HepG2 (cell line): ENCODE data around the gene NFIL3. TPM values are rescaled to one million over a fixed set of nuclear protein-coding genes. Genes with fewer than 3 reads are reported as not detected.

ENCODE experiments used
- ATAC-seq: fragments of 200-7000 bp; cut with Tn5 transposase; 3 replicates; pipeline ENCODE4 v1.9.1; 2020; ENCODE audit warnings: mild to moderate bottlenecking, moderate library complexity
- BruUV-seq: library from RNA; stranded (reverse); fragments of 400-500 nt; replicated peaks from 2 replicates; lab custom pipeline; 2021; lab: Mats Ljungman, UMichigan
- CTCF ChIA-PET: fragments of 300-600 bp; formaldehyde crosslinking; extraction: SDS; loops from one replicate; lab custom pipeline; 2021; ENCODE audit warnings: low total read pairs, inconsistent platforms, low intra/inter-chr PET ratio; lab: Yijun Ruan, JAX
- POLR2A ChIA-PET: fragments of 350-600 bp; sonication (Branson Sonifier 250); formaldehyde crosslinking; loops from one replicate; lab custom pipeline; 2020; ENCODE audit warnings: antibody characterized with exemption, inconsistent platforms; lab: Yijun Ruan, JAX
- DNase-seq: peaks from one replicate; pipeline ENCODE4 v3.0.0-alpha.2; 2015; ENCODE audit warnings: low spot score
- FAIRE-seq: peaks from 3 replicates; lab custom pipeline; 2011; peaks lifted over from hg19 to GRCh38; lab: Jason Lieb, UNC
- H2AFZ ChIP-seq: one replicate; pipeline ENCODE4 v1.6.1; 2011; ENCODE audit warnings: low read length, inconsistent platforms
- H3K27ac ChIP-seq: fragments of 300-600 bp; 3 replicates; pipeline ENCODE4 v1.8.0; 2011; ENCODE audit warnings: mixed run types, mild to moderate bottlenecking, mixed read lengths, low read length, inconsistent platforms; ENCODE audit not compliant: insufficient read depth; ENCODE audit errors: extremely low read length
- H3K27me3 ChIP-seq, 2 experiments: fragments of 200-600 bp in 1 of 2; 2 replicates in 1 of 2; 3 replicates in 1 of 2; pipeline versions ENCODE4 v1.6.0 to v1.8.0; 2011; ENCODE audit warnings: low read length in 2 of 2, mild to moderate bottlenecking in 2 of 2, moderate library complexity in 2 of 2, inconsistent platforms in 1 of 2; ENCODE audit not compliant: insufficient read depth in 2 of 2, control insufficient read depth in 1 of 2
- H3K36me3 ChIP-seq, 2 experiments: fragments of 200-600 bp in 1 of 2; replicated peaks in 1 of 2; 2 replicates in 1 of 2; 3 replicates in 1 of 2; pipeline versions ENCODE4 v1.5.1 to v1.8.0; 2011; ENCODE audit warnings: low read length in 2 of 2, inconsistent platforms in 1 of 2; ENCODE audit not compliant: insufficient read depth in 2 of 2, control insufficient read depth in 1 of 2
- H3K4me1 ChIP-seq: 2 replicates; pipeline ENCODE4 v1.5.1; 2012; ENCODE audit warnings: low read length, inconsistent platforms; ENCODE audit not compliant: insufficient read depth
- H3K4me2 ChIP-seq: 2 replicates; pipeline ENCODE4 v1.6.0; 2011; ENCODE audit warnings: low read depth, low read length, inconsistent platforms
- H3K4me3 ChIP-seq, 3 experiments: fragments of 200-600 bp in 1 of 3; sonication (generic), shearing (Covaris generic) in 1 of 3; replicated peaks in 1 of 3; 2 replicates each; pipeline ENCODE4 v1.5.1; 2011 to 2016; ENCODE audit warnings: low read length in 3 of 3, inconsistent platforms in 2 of 3, low read depth in 2 of 3, mild to moderate bottlenecking in 2 of 3, control low read depth in 1 of 3, mixed read lengths in 1 of 3; ENCODE audit not compliant: insufficient read depth in 1 of 3
- H3K79me2 ChIP-seq: one replicate; pipeline ENCODE4 v1.6.1; 2011; ENCODE audit warnings: low read length, inconsistent platforms; ENCODE audit not compliant: insufficient read depth
- H3K9ac ChIP-seq: 2 replicates; pipeline ENCODE4 v1.6.0; 2011; ENCODE audit warnings: mild to moderate bottlenecking, low read depth, low read length, inconsistent platforms; ENCODE audit not compliant: insufficient read depth
- H3K9me3 ChIP-seq: 2 replicates; pipeline ENCODE4 v1.5.1; 2012; ENCODE audit warnings: mild to moderate bottlenecking, low read length
- H4K20me1 ChIP-seq: 2 replicates; pipeline ENCODE4 v1.6.0; 2011; ENCODE audit warnings: inconsistent platforms, mild to moderate bottlenecking, low read length, moderate library complexity; ENCODE audit not compliant: insufficient read depth
- BCL6 ChIP-seq: IDR thresholded peaks from 2 replicates; pipeline ENCODE4 v1.6.1; 2016; ENCODE audit warnings: missing genetic modification reagents, missing compliant biosample characterization
- CBX2 ChIP-seq, 2 experiments: fragments of 200-600 bp in 1 of 2; sonication (generic); formaldehyde crosslinking in 1 of 2; IDR thresholded peaks; 2 replicates each; pipeline versions ENCODE4 v1.7.0 to v1.8.1; 2018 to 2022; ENCODE audit warnings: low read depth in 2 of 2, low read length in 1 of 2, mild to moderate bottlenecking in 1 of 2, missing genetic modification reagents in 1 of 2
- CBX5 ChIP-seq: sonication (generic); formaldehyde crosslinking; IDR thresholded peaks from 2 replicates; pipeline ENCODE4 v1.4.0; 2020; ENCODE audit warnings: missing genetic modification reagents, borderline replicate concordance
- CHD2 ChIP-seq: IDR thresholded peaks from 2 replicates; pipeline ENCODE4 v1.6.1; 2011; ENCODE audit warnings: low read depth, low read length, improper control_type of control experiment
- FOSL1 ChIP-seq: sonication (generic); formaldehyde crosslinking; IDR thresholded peaks from 2 replicates; pipeline ENCODE4 v1.9.0; 2021; ENCODE audit warnings: missing genetic modification reagents, borderline replicate concordance
- FOXA1 ChIP-seq, 2 experiments: fragments of 450-650 bp in 1 of 2; sonication (generic) in 1 of 2; formaldehyde crosslinking in 1 of 2; IDR thresholded peaks; 2 replicates each; pipeline versions ENCODE4 v1.4.0 to v1.6.1; 2016 to 2020; ENCODE audit warnings: missing genetic modification reagents in 1 of 2
- GZF1 ChIP-seq: sonication (generic); formaldehyde crosslinking; IDR thresholded peaks from 2 replicates; pipeline ENCODE4 v1.5.1; 2020; ENCODE audit warnings: mild to moderate bottlenecking, missing genetic modification reagents
- MEF2D ChIP-seq: sonication (generic); formaldehyde crosslinking; IDR thresholded peaks from 2 replicates; pipeline ENCODE4 v1.5.1; 2020; ENCODE audit warnings: mild to moderate bottlenecking, missing genetic modification reagents
- NR2F1 ChIP-seq, 2 experiments: fragments of 450-650 bp in 1 of 2; formaldehyde crosslinking in 1 of 2; IDR thresholded peaks; 2 replicates each; pipeline versions ENCODE4 v1.5.0 to v1.6.1; 2016 to 2020; ENCODE audit warnings: mild to moderate bottlenecking in 1 of 2, missing compliant biosample characterization in 1 of 2, missing genetic modification reagents in 1 of 2, moderate library complexity in 1 of 2
- PHB2 ChIP-seq: fragments of 450-650 bp; IDR thresholded peaks from 2 replicates; pipeline ENCODE4 v1.6.1; 2018; ENCODE audit not compliant: partially characterized antibody
- THRA ChIP-seq: sonication (generic); formaldehyde crosslinking; IDR thresholded peaks from 2 replicates; pipeline ENCODE4 v1.4.0; 2020; ENCODE audit warnings: missing genetic modification reagents, borderline replicate concordance
- YEATS2 ChIP-seq: sonication (generic); formaldehyde crosslinking; IDR thresholded peaks from 2 replicates; pipeline ENCODE4 v1.4.0; 2020; ENCODE audit warnings: missing genetic modification reagents, borderline replicate concordance
- ZC3H13 ChIP-seq: sonication (generic); formaldehyde crosslinking; IDR thresholded peaks from 2 replicates; pipeline ENCODE4 v1.8.1; 2023; ENCODE audit warnings: mild to moderate bottlenecking, missing genetic modification reagents, moderate library complexity
- ZMYM4 ChIP-seq: sonication (generic); formaldehyde crosslinking; IDR thresholded peaks from 2 replicates; pipeline ENCODE4 v1.8.1; 2023; ENCODE audit warnings: mild to moderate bottlenecking, missing genetic modification reagents
- ZNF225 ChIP-seq: sonication (generic); formaldehyde crosslinking; IDR thresholded peaks from 2 replicates; pipeline ENCODE4 v1.4.0; 2020; ENCODE audit warnings: mild to moderate bottlenecking, missing genetic modification reagents
- ZNF746 ChIP-seq: sonication (generic); formaldehyde crosslinking; IDR thresholded peaks from 2 replicates; pipeline ENCODE4 v1.8.0; 2022; ENCODE audit warnings: mild to moderate bottlenecking, missing genetic modification reagents
- in situ Hi-C: cut with HindIII; loops from 2 replicates; pipeline ENCODE4 v1.10.0; 2017; ENCODE audit warnings: low pct_unique_long_range_greater_than_20kb; ENCODE audit not compliant: extremely low pct_ligation_motif_present
- intact Hi-C: fragments of 100-400 bp; cut with micrococcal nuclease; formaldehyde crosslinking; loops from one replicate; pipeline ENCODE4 v1.10.0; 2022; ENCODE audit not compliant: unreplicated experiment
- polyA plus RNA-seq, 8 experiments: library from polyadenylated mRNA; depleted of rRNA in 3 of 8; stranded (reverse) in 7 of 8; unstranded in 1 of 8; fragments of >200 nt; fragmentation: Illumina TruSeq in 4 of 8; extraction: Trizol in 4 of 8; gene quantifications; 2 replicates each; pipeline versions ENCODE4 v1.2.1 to v1.2.3, GENCODE V29; 2011 to 2016; ENCODE audit warnings: low read depth in 4 of 8, missing spikeins in 1 of 8, mixed read lengths in 1 of 8; ENCODE audit not compliant: insufficient read depth in 1 of 8
- total RNA-seq, 5 experiments: library from RNA; depleted of rRNA; stranded (reverse); fragments of >200 nt; fragmentation: Illumina TruSeq; extraction: Trizol; gene quantifications; 2 replicates each; pipeline ENCODE4 v1.2.3, GENCODE V29; 2016; ENCODE audit warnings: low read depth in 1 of 5
- TF ChIP-seq, protein P1 (sequence below): sonication (generic); formaldehyde crosslinking; IDR thresholded peaks from 2 replicates; pipeline ENCODE4 v1.8.0; 2022; ENCODE audit warnings: mild to moderate bottlenecking, missing genetic modification reagents, moderate library complexity

Gene NFIL3
- total and polyA plus RNA-seq, 2 of the 13 experiments (the other 11 are each of a cell fraction or from before 2014, with no cell fraction given): 46.6 to 54.2 TPM

DNA sequence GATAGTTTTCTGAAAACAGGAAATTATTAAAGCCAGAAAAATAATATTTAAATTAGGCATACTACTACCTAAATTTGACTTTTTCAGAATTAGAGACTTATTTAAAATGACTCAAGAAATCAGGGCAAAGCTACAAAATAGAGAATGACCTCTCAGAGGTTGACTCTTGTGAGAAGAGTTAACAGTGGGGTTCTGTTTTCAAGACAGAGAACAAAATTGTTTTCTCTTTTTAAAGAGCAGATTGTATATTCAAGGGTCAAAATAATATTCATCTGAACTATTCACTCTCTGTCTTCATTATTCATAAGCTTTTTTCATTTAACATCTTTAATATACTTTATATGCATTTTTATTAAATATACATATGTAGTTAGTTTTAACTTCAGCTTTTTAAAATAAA, 40.1 kb downstream of the NFIL3 start:
- ChIA-PET CTCF (no interaction called here), POLR2A (no interaction called here)
- no peak overlapping the region for H3K4me2 ChIP-seq
- FAIRE-seq (no peak), DNase-seq (no peak), ATAC-seq (no peak)
- BruUV-seq: no TSS peak
- no peak overlapping the region for H3K27ac ChIP-seq
- H4K20me1 ChIP-seq: no peaks in the 10 kb centered on the region
- H2AFZ ChIP-seq: no peak overlapping the region
- no peak overlapping the region for H3K9ac ChIP-seq
- in situ Hi-C loops (no loop called here), intact Hi-C loops (no loop called here)
- no peaks in the 10 kb centered on the region for H3K79me2 ChIP-seq
- H3K27me3 ChIP-seq: no peaks in the 10 kb centered on the region
- H3K4me3 ChIP-seq: no peak overlapping the region
- no peaks in the 10 kb centered on the region for H3K9me3 ChIP-seq
- TF ChIP-seq PHB2: no peak
- no peak for TF ChIP-seq ZNF225
- TF ChIP-seq THRA (CRISPR knock-in tag): no peak
- no peak for TF ChIP-seq CHD2
- TF ChIP-seq MEF2D (CRISPR knock-in tag): no peak
- TF ChIP-seq CBX2 (IDR thresholded peaks at IDR 0.05; ENCODE audit: low read depth, low read length): no peak
- no peak for TF ChIP-seq CBX2 (CRISPR knock-in tag; IDR thresholded peaks at IDR 0.05; ENCODE audit: low read depth)
- TF ChIP-seq, protein P1, sequence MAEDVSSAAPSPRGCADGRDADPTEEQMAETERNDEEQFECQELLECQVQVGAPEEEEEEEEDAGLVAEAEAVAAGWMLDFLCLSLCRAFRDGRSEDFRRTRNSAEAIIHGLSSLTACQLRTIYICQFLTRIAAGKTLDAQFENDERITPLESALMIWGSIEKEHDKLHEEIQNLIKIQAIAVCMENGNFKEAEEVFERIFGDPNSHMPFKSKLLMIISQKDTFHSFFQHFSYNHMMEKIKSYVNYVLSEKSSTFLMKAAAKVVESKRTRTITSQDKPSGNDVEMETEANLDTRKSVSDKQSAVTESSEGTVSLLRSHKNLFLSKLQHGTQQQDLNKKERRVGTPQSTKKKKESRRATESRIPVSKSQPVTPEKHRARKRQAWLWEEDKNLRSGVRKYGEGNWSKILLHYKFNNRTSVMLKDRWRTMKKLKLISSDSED (CRISPR knock-in tag): no peak
- TF ChIP-seq FOSL1 (CRISPR knock-in tag): no peak
- TF ChIP-seq CBX5 (CRISPR knock-in tag): no peak
- TF ChIP-seq GZF1 (CRISPR knock-in tag): no peak
- TF ChIP-seq FOXA1 (IDR thresholded peaks at IDR 0.05): no peak
- TF ChIP-seq FOXA1 (CRISPR knock-in tag; IDR thresholded peaks at IDR 0.05): no peak
- TF ChIP-seq NR2F1 (CRISPR knock-in tag; IDR thresholded peaks at IDR 0.05): no peak
- TF ChIP-seq ZNF746 (CRISPR knock-in tag): no peak
- no peak for TF ChIP-seq YEATS2 (CRISPR knock-in tag)
- TF ChIP-seq ZC3H13 (CRISPR knock-in tag): no peak
- no peak for TF ChIP-seq ZMYM4 (CRISPR knock-in tag)
- no peak for TF ChIP-seq BCL6 (CRISPR knock-in tag)
- peaks cover 17% of the 10 kb centered on the region; the same call in 1 of the 2 replicates for H3K4me1 ChIP-seq
- no peaks in the 10 kb centered on the region for H3K36me3 ChIP-seq
